Smooth muscle cell (in vitro differentiated cells): ENCODE results near the gene CLSTN2. TPM values are rescaled to one million over a fixed set of nuclear protein-coding genes. Genes with fewer than 3 reads are reported as not detected.

ENCODE experiments used
- DNase-seq: peaks from one replicate; lab custom pipeline; 2025; ENCODE audit not compliant: unreplicated experiment; lab: John Stamatoyannopoulos, UW
- H2AFZ ChIP-seq: fragments of 200-600 bp; sonication (generic); 2 replicates; pipeline ENCODE4 v1.6.0; 2016; ENCODE audit warnings: antibody characterized with exemption, low read depth, mild to moderate bottlenecking
- H3F3A ChIP-seq: fragments of 200-600 bp; sonication (generic); 2 replicates; pipeline ENCODE4 v1.6.0; 2017; ENCODE audit warnings: antibody characterized with exemption, low read depth
- H3K27ac ChIP-seq: fragments of 200-600 bp; sonication (generic); 2 replicates; pipeline ENCODE4 v1.5.1; 2016; ENCODE audit warnings: low read depth, mild to moderate bottlenecking
- H3K27me3 ChIP-seq: fragments of 200-600 bp; sonication (generic); 2 replicates; pipeline ENCODE4 v1.6.1; 2016; ENCODE audit warnings: low read depth, mild to moderate bottlenecking
- H3K36me3 ChIP-seq: fragments of 200-600 bp; sonication (generic); 2 replicates; pipeline ENCODE4 v1.5.1; 2016; ENCODE audit warnings: low read depth
- H3K4me1 ChIP-seq: fragments of 200-600 bp; sonication (generic); 2 replicates; pipeline ENCODE4 v1.5.1; 2016; ENCODE audit warnings: low read depth
- H3K4me2 ChIP-seq: fragments of 200-600 bp; sonication (generic); 2 replicates; pipeline ENCODE4 v1.6.0; 2016; ENCODE audit warnings: mild to moderate bottlenecking
- H3K4me3 ChIP-seq: fragments of 200-600 bp; sonication (generic); 2 replicates; pipeline ENCODE4 v1.5.1; 2016; ENCODE audit warnings: mild to moderate bottlenecking
- H3K79me2 ChIP-seq: fragments of 200-600 bp; sonication (generic); 2 replicates; pipeline ENCODE4 v1.6.0; 2016; ENCODE audit warnings: low read depth, mild to moderate bottlenecking
- H3K9ac ChIP-seq: fragments of 200-600 bp; sonication (generic); 2 replicates; pipeline ENCODE4 v1.6.0; 2016; ENCODE audit warnings: low read depth
- H3K9me3 ChIP-seq: fragments of 200-600 bp; sonication (generic); replicated peaks from 2 replicates; pipeline ENCODE4 v1.5.1; 2016; ENCODE audit warnings: low read depth
- H4K20me1 ChIP-seq: fragments of 200-600 bp; sonication (generic); 2 replicates; pipeline ENCODE4 v1.6.0; 2016; ENCODE audit warnings: low read depth
- CTCF ChIP-seq: fragments of 200-600 bp; sonication (generic); IDR thresholded peaks from 2 replicates; pipeline ENCODE4 v1.5.1; 2017; ENCODE audit warnings: borderline replicate concordance, mild to moderate bottlenecking, antibody characterized with exemption; ENCODE audit not compliant: insufficient read depth, poor library complexity, severe bottlenecking
- WGBS: methylation state at CpG from one replicate; pipeline ENCODE4 v1.1.7; 2016; ENCODE audit warnings: low lambda C conversion rate; 5-methylcytosine and 5-hydroxymethylcytosine counted together
- polyA plus RNA-seq: library from polyadenylated mRNA; unstranded; fragments of >200 nt; fragmentation: Nextera tagmentation; extraction: Ambion mirVana; gene quantifications from 2 replicates; pipeline ENCODE4 v1.2.1, GENCODE V29; 2016
- total RNA-seq: library from RNA; depleted of rRNA; stranded (reverse); fragments of >200 nt; gene quantifications from 2 replicates; pipeline ENCODE4 v1.2.3, GENCODE V29; 2014

Gene CLSTN2
- total and polyA plus RNA-seq, 2 experiments from 2014 or later: 0.91 to 1.5 TPM

GRCh38 chr3:140010391-140010790 is 75.4 kb downstream of the CLSTN2 start:
- 50% methylated on average over 2 of the region's 2 CpGs for WGBS

GRCh38 chr3:140011086-140011485 is 76.1 kb downstream of the CLSTN2 start:
- no peaks in the 10 kb centered on the region for H3K9me3 ChIP-seq
- no peaks in the 10 kb centered on the region for H3K27me3 ChIP-seq
- no peaks in the 10 kb centered on the region for H3K79me2 ChIP-seq
- no peak overlapping the region for H3K4me3 ChIP-seq
- H3K4me1 ChIP-seq: no peaks in the 10 kb centered on the region
- no peak overlapping the region for H3K9ac ChIP-seq
- H3K27ac ChIP-seq: no peak overlapping the region
- no peak for TF ChIP-seq CTCF
- no peak overlapping the region for H3K4me2 ChIP-seq
- no peaks in the 10 kb centered on the region for H4K20me1 ChIP-seq
- H3K36me3 ChIP-seq: no peaks in the 10 kb centered on the region
- no peak overlapping the region for H2AFZ ChIP-seq
- H3F3A ChIP-seq: no peaks in the 10 kb centered on the region
- DNase-seq: no peak
- WGBS: 93% methylated on average over 2 of the region's 2 CpGs

More at GRCh38 chr3:140010391-140010790, 75.4 kb downstream of the CLSTN2 start:
- H3K79me2 ChIP-seq: no peaks in the 10 kb centered on the region
- H3K27me3 ChIP-seq: no peaks in the 10 kb centered on the region
- H3K4me2 ChIP-seq: no peak overlapping the region
- H3K4me3 ChIP-seq: no peak overlapping the region
- no peaks in the 10 kb centered on the region for H3K36me3 ChIP-seq
- H4K20me1 ChIP-seq: no peaks in the 10 kb centered on the region
- H3K4me1 ChIP-seq: no peaks in the 10 kb centered on the region
- no peak for TF ChIP-seq CTCF
- no peaks in the 10 kb centered on the region for H3F3A ChIP-seq
- H3K27ac ChIP-seq: no peak overlapping the region
- DNase-seq: no peak
- H3K9me3 ChIP-seq: no peaks in the 10 kb centered on the region
- H3K9ac ChIP-seq: no peak overlapping the region
- H2AFZ ChIP-seq: no peak overlapping the region

GRCh38 chr3:140011611-140012277 is 76.8 kb downstream of the CLSTN2 start:
- WGBS: 97% methylated on average over 5 of the region's 5 CpGs
- Histone ChIP-seq H3K27ac (no peak overlapping the region), H3K4me2 (no peak overlapping the region), H3K9ac (no peak overlapping the region), H3K79me2 (no peaks in the 10 kb centered on the region), H3K4me1 (no peaks in the 10 kb centered on the region), H3F3A (no peaks in the 10 kb centered on the region), H3K9me3 (no peaks in the 10 kb centered on the region), H3K36me3 (no peaks in the 10 kb centered on the region), H3K4me3 (no peak overlapping the region), H2AFZ (no peak overlapping the region), H4K20me1 (no peaks in the 10 kb centered on the region), H3K27me3 (no peaks in the 10 kb centered on the region)
- TF ChIP-seq CTCF: no peak
- no peak for DNase-seq

- Histone ChIP-seq H3K27me3 (no peaks in the 10 kb centered on the region), H3F3A (no peaks in the 10 kb centered on the region), H3K9me3 (no peaks in the 10 kb centered on the region), H4K20me1 (no peaks in the 10 kb centered on the region), H3K79me2 (no peaks in the 10 kb centered on the region), H3K27ac (no peak overlapping the region), H3K4me2 (no peak overlapping the region), H3K4me1 (no peaks in the 10 kb centered on the region), H2AFZ (no peak overlapping the region), H3K4me3 (no peak overlapping the region), H3K9ac (no peak overlapping the region), H3K36me3 (no peaks in the 10 kb centered on the region)
- 95% methylated on average over 5 of the region's 5 CpGs for WGBS
- no peak for DNase-seq
- TF ChIP-seq CTCF: no peak
Measured at GRCh38 chr3:140013220-140013619, 78.2 kb downstream of the CLSTN2 start.
